ACHN (cell line): ENCODE data around the gene PDE6D.
A peak's percentile ranks its signal among the peaks of the same experiment; 100 is the strongest.
"Not testable (repeated sequence)": the region's sequence is repeated elsewhere in the genome, so short reads cannot be mapped to it uniquely, and the experiment has no call there.

Source experiments
- DNase-seq: peaks from one replicate; pipeline ENCODE4 v3.0.0-alpha.2; 2015
- in situ Hi-C: cut with HindIII; loops from 2 replicates; pipeline ENCODE4 v1.10.0; 2017; ENCODE audit warnings: low sequenced_read_pairs, low pct_ligation_motif_present, low pct_unique_long_range_greater_than_20kb

The PDE6D gene

GRCh38 chr2:231781798-231782726 is 980 bp upstream of the PDE6D start:
- in situ Hi-C loops, result no loop called here
- peak; percentile 56 for DNase-seq

DNA sequence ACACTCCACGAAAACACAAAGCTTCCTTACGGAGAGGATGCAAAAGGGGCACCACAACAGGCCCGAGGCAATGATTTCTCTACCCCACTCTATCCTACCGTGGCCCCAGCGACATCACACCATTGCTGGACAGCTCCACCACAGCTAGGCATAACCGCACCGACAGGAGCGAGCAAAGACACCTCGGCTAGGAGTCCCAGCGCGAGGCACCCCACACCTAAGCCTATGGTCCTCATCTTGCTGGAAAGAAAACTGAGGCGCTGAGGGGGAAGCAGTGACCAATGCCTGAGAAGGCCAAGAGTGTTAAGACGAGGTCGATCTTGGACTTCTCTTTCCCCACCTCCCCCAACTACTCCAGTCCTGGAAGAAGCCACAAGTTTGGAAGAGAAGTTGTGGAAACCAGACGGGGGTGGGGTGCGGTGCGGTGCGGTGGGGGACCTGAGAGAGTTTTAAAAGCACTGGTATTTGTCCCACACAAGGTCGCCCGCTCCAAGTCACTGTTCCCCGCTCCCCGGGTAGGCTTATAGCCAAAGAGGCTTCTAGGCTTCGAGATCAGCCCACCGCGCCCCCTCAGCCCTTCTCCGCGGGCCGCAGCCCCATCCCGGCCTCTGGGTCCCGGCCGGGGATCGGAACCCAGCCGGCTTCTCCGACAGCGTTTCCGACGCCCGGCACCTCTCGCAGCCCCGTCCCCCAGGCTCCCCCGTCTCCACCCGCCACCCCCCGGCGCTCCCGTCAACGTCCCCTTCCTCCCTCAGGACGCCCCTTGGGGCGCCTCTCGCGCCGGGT is 766 bp downstream of the PDE6D start:
- in situ Hi-C loops, result no loop called here
- peak; percentile 45 for DNase-seq

DNA sequence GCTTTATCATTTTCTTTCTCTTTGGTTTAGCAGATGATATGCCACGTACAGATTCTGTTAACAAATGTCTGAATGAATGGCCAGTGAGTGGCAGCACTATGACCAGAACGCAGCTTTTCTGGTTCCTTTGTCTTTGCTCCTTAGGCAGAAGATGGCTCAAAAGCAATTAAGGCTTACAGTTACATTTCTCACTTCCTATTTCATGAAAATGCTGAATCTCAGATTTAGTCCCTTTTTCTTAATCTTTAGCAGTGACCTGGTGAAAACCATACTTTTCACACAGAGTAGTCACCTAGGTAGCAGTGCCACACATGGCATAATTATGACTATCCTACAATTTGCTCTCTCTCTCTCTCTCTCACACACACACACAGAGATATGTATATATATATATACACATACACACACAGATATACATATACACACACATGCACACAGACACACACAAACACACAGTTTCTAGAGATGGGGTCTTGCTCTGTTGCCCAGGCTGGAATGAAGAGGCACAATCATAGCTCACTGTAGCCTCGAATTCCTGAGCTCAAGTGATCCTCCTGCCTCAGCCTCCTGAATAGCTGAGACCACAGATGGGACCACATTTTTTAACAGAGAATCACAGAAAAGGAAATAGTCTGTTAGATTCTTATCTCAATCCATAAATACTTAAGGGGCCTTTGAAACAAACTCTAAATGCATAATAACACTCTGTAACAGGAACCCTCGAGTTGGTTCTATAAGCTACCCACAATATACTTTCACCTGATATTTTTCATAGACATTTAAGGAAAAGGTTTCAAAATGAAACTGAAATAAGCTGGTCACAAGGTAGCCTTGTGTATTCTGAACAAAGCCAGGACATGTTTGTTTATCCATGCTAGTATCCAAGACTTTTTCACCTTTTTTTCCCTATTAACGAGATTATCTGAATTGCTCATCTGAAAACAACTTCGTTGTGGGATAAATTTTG is 11.6 kb downstream of the PDE6D start:
- no peak for DNase-seq
- in situ Hi-C loops, result no loop called here

DNA sequence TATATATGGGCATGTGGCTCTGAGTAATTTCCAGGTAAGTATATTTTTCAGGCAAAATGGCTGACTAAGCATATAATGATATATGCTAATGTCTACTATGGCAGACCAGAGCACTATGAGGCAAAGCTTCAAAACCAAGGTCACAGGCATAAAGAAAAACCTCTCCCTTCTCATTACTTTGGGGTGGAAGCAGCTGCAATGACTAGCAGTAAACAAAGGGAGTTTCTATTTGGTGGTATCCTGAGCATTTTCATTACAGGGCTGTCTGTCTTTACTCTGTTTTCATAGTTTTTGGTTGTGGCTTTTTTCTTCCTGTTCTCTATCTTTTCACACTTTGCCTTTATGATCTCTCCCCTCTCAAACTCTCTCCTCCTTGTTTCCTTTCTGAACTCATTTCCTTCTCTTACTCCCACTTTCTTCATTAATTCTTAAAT is 15.6 kb downstream of the PDE6D start:
- DNase-seq, result no peak
- in situ Hi-C loops, result no loop called here

GRCh38 chr2:231764760-231765159 is 16.3 kb downstream of the PDE6D start:
- in situ Hi-C loops, result no loop called here
- DNase-seq, result peak; percentile 86

GRCh38 chr2:231764124-231764523 is 17.0 kb downstream of the PDE6D start:
- in situ Hi-C loops, result no loop called here
- no peak for DNase-seq

- in situ Hi-C loops, result no loop called here
Measured at GRCh38 chr2:231761735-231762134, 19.3 kb downstream of the PDE6D start.

GRCh38 chr2:231752061-231752460 is 29.0 kb downstream of the PDE6D start:
- no peak for DNase-seq
- in situ Hi-C loops, result no loop called here

More at GRCh38 chr2:231761735-231762134, 19.3 kb downstream of the PDE6D start:
- no peak for DNase-seq

DNA sequence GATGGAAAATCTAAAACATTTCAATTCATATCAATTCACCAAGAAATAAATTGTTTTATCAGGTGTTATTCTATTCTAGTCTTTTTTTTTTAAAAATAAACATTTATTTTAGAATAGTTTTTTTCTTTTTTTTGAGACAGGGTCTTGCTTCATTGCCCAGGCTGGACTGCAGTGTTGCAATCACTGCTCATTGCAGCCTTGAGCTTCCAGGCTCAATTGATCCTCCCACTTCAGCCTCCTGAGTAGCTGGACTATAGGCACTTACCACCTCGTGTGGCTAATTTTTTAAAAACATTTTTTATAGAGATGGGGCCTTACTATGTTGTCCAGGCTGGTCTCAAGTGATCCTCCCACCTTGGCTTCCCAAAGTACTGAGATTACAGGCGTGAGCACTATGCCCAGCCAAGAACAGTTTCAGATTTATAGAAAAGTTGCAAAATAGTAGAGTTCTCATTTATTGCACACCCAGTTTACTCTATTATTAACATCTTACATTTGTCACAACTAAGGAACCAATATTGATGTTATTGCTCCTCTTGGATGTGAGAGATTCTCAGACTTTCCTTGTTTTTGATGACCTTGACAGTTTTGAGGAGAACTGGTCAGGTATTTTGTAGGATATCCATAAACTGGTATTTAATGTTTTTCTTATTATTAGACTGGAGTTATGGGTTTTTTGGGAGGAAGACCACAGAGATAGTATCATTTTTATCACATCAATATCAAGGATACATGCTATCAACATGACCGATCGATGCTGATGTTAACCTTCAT is 29.9 kb downstream of the PDE6D start:
- in situ Hi-C loops, result no loop called here
- DNase-seq, result no peak

DNA sequence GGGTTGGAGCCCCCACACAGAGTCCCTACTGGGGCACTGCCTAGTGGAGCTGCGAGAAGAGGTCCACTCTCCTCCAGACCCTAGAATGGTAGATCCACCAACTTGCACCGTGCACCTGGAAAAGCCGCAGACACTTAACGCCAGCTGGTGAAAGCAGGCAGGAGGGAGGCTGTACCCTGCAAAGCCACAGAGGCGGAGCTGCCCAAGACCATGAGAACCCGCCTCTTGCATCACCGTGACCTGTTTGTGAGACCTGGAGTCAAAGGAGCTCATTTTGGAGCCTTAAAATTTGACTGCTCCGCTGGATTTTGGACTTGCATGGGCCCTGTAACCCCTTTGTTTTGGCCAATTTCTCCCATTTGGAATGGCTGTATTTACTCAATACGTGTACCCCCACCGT is 32.1 kb downstream of the PDE6D start:
- in situ Hi-C loops, DNase-seq: not testable (repeated sequence)

GRCh38 chr2:231748153-231748896 is 32.8 kb downstream of the PDE6D start:
- DNase-seq, in situ Hi-C loops: not testable (repeated sequence)

- in situ Hi-C loops, result no loop called here
- no peak for DNase-seq
Measured at GRCh38 chr2:231745303-231746038, 35.6 kb downstream of the PDE6D start.

DNA sequence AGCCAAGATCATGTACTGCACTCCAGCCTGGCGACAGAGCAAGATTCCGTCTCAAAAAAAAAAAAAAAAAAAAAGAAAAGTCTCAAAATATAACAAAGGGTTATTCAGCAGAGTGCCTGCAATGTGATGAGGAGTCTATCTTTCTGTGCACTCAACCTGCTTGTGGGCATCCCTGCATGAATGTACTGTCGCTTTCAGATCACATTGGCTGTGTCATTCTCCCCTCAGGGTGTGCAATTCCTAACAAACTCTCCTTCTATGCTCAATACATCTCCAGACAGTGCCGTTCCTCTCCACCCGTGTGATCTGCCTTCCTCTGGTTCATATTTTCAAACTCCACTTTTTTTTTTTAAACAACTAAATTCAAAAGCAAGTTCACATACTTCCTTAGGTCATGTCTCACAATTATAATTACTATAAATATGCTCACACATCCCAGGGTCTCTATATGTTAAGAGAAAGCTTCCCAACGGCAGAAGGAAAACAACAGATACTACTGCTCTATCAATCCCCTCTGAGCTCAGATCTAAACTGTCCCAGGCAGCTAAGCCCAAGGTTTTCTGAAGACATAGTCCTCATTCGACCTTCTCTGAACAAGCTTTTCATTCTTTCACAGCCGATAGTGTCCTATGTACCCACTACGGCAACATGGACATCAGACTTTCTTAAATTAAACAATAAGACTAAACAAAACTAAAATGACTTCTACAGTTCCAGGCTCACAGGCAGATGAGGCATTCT is 37.5 kb downstream of the PDE6D start:
- no peak for DNase-seq
- in situ Hi-C loops, result no loop called here

DNA sequence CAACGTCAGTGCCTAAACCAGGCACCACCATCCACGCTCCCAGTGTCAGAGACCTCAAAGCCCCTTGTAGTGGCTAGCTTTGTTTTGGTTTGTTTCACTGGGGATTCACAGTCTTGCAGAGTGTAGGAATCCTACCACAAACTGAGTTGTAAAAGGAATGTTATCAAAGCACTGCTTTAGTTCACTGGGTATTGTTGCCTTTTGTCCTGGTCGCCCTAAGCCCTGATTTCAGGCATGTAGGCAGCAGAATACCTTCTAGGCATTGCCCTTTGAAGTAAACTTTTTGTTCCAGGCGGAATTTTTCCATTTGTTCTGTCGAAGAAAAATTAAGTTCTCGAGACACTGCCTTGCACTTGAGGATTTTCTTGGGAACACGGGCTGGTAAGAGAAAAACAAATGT is 43.3 kb downstream of the PDE6D start:
- in situ Hi-C loops, result no loop called here
- no peak for DNase-seq

DNA sequence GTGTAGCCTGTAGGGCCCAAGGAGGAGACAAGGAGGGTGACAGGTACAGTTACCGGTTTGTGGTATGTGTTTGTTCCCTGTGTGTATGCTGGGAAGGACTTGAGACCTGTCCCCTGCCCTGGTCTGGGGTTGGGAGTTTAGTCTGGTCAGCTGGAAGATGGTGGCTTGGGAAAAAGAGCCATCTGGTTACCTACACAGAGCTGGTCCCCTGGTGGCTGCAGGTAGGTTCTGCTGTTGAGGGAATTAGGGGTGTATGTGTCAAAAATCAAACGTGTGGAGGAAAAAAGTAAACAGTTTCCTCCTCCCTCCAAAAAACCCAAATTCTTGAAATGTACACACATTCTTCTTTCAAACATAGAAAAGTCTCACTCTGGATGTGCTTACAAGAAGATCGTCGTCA is 48.5 kb downstream of the PDE6D start:
- DNase-seq, result no peak
- in situ Hi-C loops, result no loop called here

- no peak for DNase-seq
- in situ Hi-C loops, result no loop called here
Measured at GRCh38 chr2:231727621-231728020, 53.5 kb downstream of the PDE6D start.
